ENCODE measurements around the gene SLC5A2. TPM values are rescaled to one million over a fixed set of nuclear protein-coding genes. Genes with fewer than 3 reads are reported as not detected.

Gene SLC5A2
- total and polyA plus RNA-seq, 2 of the 13 experiments (the other 11 are each of a cell fraction or from before 2014, with no cell fraction given) = 0.24 to 0.97 TPM

DNA sequence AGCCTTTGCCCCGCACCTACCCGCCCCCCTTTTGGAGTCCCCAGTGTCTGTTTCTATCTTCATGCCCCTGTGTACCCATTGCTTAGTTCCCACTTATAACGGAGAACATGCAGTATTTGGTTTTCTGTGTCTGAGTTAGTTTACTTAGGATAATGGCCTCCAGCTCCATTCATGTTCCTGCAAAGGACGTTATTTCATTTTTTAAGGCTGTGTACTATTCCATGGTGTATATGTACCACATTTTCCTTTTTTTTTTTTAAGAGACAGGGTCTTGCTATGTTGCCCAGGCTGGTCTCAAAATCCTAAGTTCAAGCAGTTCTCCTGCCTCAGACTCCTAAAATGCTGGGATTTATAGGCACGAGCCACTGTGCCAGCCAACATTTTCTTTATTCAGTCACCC, 15.1 kb upstream of the SLC5A2 start:
- POLR2A ChIA-PET = interaction anchor here (0.6 to 2.2 kb wide), 3 partner anchors 8 to 373 kb away, joined by 3 to 6 read pairs (median 5); partner anchors contain the start of genes ARMC5 and VKORC1
- TF ChIP-seq SUZ12 (IDR thresholded peaks at IDR 0.05; ENCODE audit: low read depth, low read length) (no peak), RBM22 (optimal IDR thresholded peaks at IDR 0.05; ENCODE audit: low read length) (no peak), KMT2A (CRISPR knock-in tag; IDR thresholded peaks at IDR 0.05) (no peak), CHD4 (IDR thresholded peaks at IDR 0.05; ENCODE audit: borderline replicate concordance, low read length) (no peak), ZNF83 (CRISPR knock-in tag; IDR thresholded peaks at IDR 0.05; ENCODE audit: borderline replicate concordance) (no peak), ZNF839 (CRISPR knock-in tag; IDR thresholded peaks at IDR 0.05; ENCODE audit: borderline replicate concordance) (no peak), ZNF337 (CRISPR knock-in tag; IDR thresholded peaks at IDR 0.05; ENCODE audit: borderline replicate concordance, low read depth) (no peak), ZNF619 (CRISPR knock-in tag; IDR thresholded peaks at IDR 0.05) (no peak)
- TF ChIP-seq, protein P1, sequence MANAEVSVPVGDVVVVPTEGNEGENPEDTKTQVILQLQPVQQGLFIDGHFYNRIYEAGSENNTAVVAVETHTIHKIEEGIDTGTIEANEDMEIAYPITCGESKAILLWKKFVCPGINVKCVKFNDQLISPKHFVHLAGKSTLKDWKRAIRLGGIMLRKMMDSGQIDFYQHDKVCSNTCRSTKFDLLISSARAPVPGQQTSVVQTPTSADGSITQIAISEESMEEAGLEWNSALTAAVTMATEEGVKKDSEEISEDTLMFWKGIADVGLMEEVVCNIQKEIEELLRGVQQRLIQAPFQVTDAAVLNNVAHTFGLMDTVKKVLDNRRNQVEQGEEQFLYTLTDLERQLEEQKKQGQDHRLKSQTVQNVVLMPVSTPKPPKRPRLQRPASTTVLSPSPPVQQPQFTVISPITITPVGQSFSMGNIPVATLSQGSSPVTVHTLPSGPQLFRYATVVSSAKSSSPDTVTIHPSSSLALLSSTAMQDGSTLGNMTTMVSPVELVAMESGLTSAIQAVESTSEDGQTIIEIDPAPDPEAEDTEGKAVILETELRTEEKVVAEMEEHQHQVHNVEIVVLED (CRISPR knock-in tag; IDR thresholded peaks at IDR 0.05; ENCODE audit: borderline replicate concordance) = no peak
- TF ChIP-seq, protein P2, sequence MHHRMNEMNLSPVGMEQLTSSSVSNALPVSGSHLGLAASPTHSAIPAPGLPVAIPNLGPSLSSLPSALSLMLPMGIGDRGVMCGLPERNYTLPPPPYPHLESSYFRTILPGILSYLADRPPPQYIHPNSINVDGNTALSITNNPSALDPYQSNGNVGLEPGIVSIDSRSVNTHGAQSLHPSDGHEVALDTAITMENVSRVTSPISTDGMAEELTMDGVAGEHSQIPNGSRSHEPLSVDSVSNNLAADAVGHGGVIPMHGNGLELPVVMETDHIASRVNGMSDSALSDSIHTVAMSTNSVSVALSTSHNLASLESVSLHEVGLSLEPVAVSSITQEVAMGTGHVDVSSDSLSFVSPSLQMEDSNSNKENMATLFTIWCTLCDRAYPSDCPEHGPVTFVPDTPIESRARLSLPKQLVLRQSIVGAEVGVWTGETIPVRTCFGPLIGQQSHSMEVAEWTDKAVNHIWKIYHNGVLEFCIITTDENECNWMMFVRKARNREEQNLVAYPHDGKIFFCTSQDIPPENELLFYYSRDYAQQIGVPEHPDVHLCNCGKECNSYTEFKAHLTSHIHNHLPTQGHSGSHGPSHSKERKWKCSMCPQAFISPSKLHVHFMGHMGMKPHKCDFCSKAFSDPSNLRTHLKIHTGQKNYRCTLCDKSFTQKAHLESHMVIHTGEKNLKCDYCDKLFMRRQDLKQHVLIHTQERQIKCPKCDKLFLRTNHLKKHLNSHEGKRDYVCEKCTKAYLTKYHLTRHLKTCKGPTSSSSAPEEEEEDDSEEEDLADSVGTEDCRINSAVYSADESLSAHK (CRISPR knock-in tag; IDR thresholded peaks at IDR 0.05; ENCODE audit: borderline replicate concordance) = no peak
- TF ChIP-seq, protein P3, sequence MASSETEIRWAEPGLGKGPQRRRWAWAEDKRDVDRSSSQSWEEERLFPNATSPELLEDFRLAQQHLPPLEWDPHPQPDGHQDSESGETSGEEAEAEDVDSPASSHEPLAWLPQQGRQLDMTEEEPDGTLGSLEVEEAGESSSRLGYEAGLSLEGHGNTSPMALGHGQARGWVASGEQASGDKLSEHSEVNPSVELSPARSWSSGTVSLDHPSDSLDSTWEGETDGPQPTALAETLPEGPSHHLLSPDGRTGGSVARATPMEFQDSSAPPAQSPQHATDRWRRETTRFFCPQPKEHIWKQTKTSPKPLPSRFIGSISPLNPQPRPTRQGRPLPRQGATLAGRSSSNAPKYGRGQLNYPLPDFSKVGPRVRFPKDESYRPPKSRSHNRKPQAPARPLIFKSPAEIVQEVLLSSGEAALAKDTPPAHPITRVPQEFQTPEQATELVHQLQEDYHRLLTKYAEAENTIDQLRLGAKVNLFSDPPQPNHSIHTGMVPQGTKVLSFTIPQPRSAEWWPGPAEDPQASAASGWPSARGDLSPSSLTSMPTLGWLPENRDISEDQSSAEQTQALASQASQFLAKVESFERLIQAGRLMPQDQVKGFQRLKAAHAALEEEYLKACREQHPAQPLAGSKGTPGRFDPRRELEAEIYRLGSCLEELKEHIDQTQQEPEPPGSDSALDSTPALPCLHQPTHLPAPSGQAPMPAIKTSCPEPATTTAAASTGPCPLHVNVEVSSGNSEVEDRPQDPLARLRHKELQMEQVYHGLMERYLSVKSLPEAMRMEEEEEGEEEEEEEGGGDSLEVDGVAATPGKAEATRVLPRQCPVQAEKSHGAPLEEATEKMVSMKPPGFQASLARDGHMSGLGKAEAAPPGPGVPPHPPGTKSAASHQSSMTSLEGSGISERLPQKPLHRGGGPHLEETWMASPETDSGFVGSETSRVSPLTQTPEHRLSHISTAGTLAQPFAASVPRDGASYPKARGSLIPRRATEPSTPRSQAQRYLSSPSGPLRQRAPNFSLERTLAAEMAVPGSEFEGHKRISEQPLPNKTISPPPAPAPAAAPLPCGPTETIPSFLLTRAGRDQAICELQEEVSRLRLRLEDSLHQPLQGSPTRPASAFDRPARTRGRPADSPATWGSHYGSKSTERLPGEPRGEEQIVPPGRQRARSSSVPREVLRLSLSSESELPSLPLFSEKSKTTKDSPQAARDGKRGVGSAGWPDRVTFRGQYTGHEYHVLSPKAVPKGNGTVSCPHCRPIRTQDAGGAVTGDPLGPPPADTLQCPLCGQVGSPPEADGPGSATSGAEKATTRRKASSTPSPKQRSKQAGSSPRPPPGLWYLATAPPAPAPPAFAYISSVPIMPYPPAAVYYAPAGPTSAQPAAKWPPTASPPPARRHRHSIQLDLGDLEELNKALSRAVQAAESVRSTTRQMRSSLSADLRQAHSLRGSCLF (CRISPR knock-in tag; IDR thresholded peaks at IDR 0.05; ENCODE audit: borderline replicate concordance) = no peak

More for the DNA sequence above, 15.1 kb upstream of the SLC5A2 start:
- 74% methylated on average over 5 of the region's 5 CpGs for WGBS (ENCODE audit: low lambda C conversion rate)
- Histone ChIP-seq H3K27me3 (ENCODE audit: control insufficient read depth in 1 of 2, insufficient read depth in 2 of 2, low read length in 2 of 2) (peaks cover 0 to 7% of the 10 kb centered on the region in 2 experiments; a peak in 1 of 5 replicates), H3K4me2 (ENCODE audit: low read depth, low read length) (no peak overlapping the region), H3K79me2 (ENCODE audit: insufficient read depth, low read length) (no peaks in the 10 kb centered on the region), H2AFZ (ENCODE audit: low read length) (no peak overlapping the region), H3K9me3 (ENCODE audit: low read length) (no peaks in the 10 kb centered on the region), H4K20me1 (ENCODE audit: insufficient read depth, low read length) (no peaks in the 10 kb centered on the region), H3K9ac (ENCODE audit: insufficient read depth, low read depth, low read length) (no peak overlapping the region), H3K36me3 (replicated peaks in 1 of 2; ENCODE audit: control insufficient read depth in 1 of 2, insufficient read depth in 2 of 2, low read length in 2 of 2) (peaks cover 20 to 34% of the 10 kb centered on the region in 2 experiments), H3K4me3 (replicated peaks in 1 of 3; ENCODE audit: insufficient read depth in 1 of 3, low read depth in 2 of 3, low read length in 3 of 3) (no peak overlapping the region), H3K4me1 (ENCODE audit: insufficient read depth, low read length) (peaks cover 18% of the 10 kb centered on the region), H3K27ac (ENCODE audit: extremely low read length, insufficient read depth, low read length) (no peak overlapping the region)
- CTCF ChIA-PET (ENCODE audit: low intra/inter-chr PET ratio, low total read pairs) = no interaction called here
- BruUV-seq (replicated peaks) = no TSS peak
- in situ Hi-C loops (cut with HindIII; ENCODE audit: extremely low pct_ligation_motif_present, low pct_unique_long_range_greater_than_20kb) (no loop called here), intact Hi-C loops (cut with micrococcal nuclease; ENCODE audit: unreplicated experiment) (no loop called here)
- FAIRE-seq (no peak), ATAC-seq (no peak), DNase-seq (ENCODE audit: low spot score) (no peak)
